ENCODE data around the gene ADI1. TPM values are rescaled to one million over a fixed set of nuclear protein-coding genes. Genes with fewer than 3 reads are reported as not detected.

The ADI1 gene
- total and polyA plus RNA-seq, 2 of the 8 experiments (the other 6 are each of a cell fraction or from before 2014, with no cell fraction given), result 12.2 to 40.2 TPM

DNA sequence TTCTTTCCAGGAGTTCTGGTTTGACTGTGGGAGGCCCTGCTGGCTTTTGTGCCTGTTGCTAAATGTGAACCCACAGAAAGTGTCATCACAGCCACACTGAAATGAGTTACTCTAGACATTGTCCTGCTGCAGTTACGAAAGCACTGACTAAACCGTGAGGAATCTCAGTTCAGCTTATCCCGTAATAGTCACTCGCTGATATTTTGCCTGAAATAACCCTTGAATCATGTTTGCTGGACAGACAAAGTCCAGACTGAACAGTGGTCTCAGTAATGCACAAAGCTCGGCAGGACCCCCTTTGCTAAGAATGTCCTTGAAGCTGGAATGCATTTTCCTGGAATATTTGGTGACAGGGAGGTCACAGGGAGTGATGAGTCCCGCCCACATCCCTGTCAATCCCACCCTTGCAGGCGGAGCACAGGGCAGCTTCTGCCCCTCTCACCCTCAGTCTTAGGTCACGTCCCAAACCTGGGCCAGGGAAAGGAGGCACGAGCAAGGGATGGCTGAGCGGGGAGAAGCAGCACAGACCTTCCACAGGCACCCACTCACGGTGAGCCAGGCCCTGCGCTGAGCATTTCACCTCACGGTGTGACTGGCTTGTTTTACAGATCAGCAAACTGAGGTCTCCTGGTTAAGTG is 53.4 kb downstream of the ADI1 start:
- no peaks in the 10 kb centered on the region for H3K23me2 ChIP-seq (ENCODE audit: low read depth, low read length)
- H3K27ac ChIP-seq (ENCODE audit: low read depth, low read length), result no peak overlapping the region
- no peak overlapping the region for H2BK20ac ChIP-seq (ENCODE audit: low read length)
- H3K79me2 ChIP-seq (ENCODE audit: control insufficient read depth in 1 of 2, insufficient read depth in 2 of 2, low read length in 2 of 2), result no peaks in the 10 kb centered on the region
- CTCF ChIA-PET (ENCODE audit: partially characterized antibody), result interaction anchor here (0.8 to 12.1 kb wide), 5 partner anchors 8 to 186 kb away, joined by 3 to 152 read pairs (median 4); no protein-coding TSS in a partner anchor
- no peak overlapping the region for H2BK120ac ChIP-seq (replicated peaks; ENCODE audit: low read depth, low read length)
- WGBS, 2 experiments (ENCODE audit: extremely low coverage in 1 of 2, insufficient coverage in 1 of 2, insufficient read length in 1 of 2, insufficient replicate concordance in 2 of 2, low coverage in 1 of 2, low lambda C conversion rate in 2 of 2, missing lambda C conversion rate in 1 of 2), result 88% methylated on average over 13 of the region's 13 CpGs; no CpG with 5 or more reads in 1 of the 2 experiments
- H4K5ac ChIP-seq (ENCODE audit: insufficient read length, low read depth, low read length), result no peak overlapping the region
- H3K4ac ChIP-seq (replicated peaks; ENCODE audit: insufficient read length, low read depth, low read length), result no peak overlapping the region
- no peak overlapping the region for H3K4me3 ChIP-seq (ENCODE audit: extremely low read depth in 1 of 4, insufficient read depth in 2 of 4, low read depth in 3 of 4, low read length in 4 of 4)
- no peaks in the 10 kb centered on the region for H3K79me1 ChIP-seq (ENCODE audit: low read depth, low read length)
- POLR2A ChIA-PET (ENCODE audit: partially characterized antibody), result interaction anchor here (0.6 to 1.7 kb wide), 2 partner anchors 7 to 64 kb away, joined by 3 read pairs; no protein-coding TSS in a partner anchor
- no peak overlapping the region for H2BK12ac ChIP-seq (ENCODE audit: low read depth, low read length)
- no peak overlapping the region for H2BK15ac ChIP-seq (ENCODE audit: low read length)
- H4K91ac ChIP-seq (replicated peaks; ENCODE audit: insufficient read length, low read length), result no peak overlapping the region
- no peak overlapping the region for H3K56ac ChIP-seq (replicated peaks; ENCODE audit: insufficient read length, low read depth, low read length)
- H2AFZ ChIP-seq (ENCODE audit: low read length), result no peak overlapping the region
- H2AK5ac ChIP-seq (ENCODE audit: low read depth, low read length), result no peak overlapping the region
- H4K20me1 ChIP-seq (replicated peaks in 1 of 2; ENCODE audit: control insufficient read depth in 1 of 2, insufficient read depth in 2 of 2, low read length in 2 of 2), result no peaks in the 10 kb centered on the region
- no peak overlapping the region for H3K4me2 ChIP-seq (ENCODE audit: insufficient read depth in 1 of 2, low read depth in 2 of 2, low read length in 2 of 2)
- H3K27me3 ChIP-seq (replicated peaks in 1 of 4; ENCODE audit: control insufficient read depth in 3 of 4, extremely low read depth in 1 of 4, insufficient read depth in 3 of 4, low read length in 3 of 4), result no peaks in the 10 kb centered on the region
- peaks cover 5 to 10% (median 9%) of the 10 kb centered on the region in 4 experiments; a peak in 6 of 7 replicates for H3K4me1 ChIP-seq (replicated peaks in 1 of 4; ENCODE audit: control insufficient read depth in 3 of 4, insufficient read depth in 4 of 4, low read length in 3 of 4)
- no peak overlapping the region for H4K8ac ChIP-seq (ENCODE audit: extremely low read depth, insufficient read depth, low read length)
- H2BK5ac ChIP-seq (ENCODE audit: low read depth, low read length), result no peak overlapping the region
- H3K14ac ChIP-seq (ENCODE audit: insufficient read length), result no peak overlapping the region
- H3K36me3 ChIP-seq (ENCODE audit: control insufficient read depth in 2 of 4, insufficient read depth in 4 of 4, low read length in 3 of 4), result peaks cover 0 to 7% (median 1%) of the 10 kb centered on the region in 4 experiments; a peak in 5 of 8 replicates
- no peak overlapping the region for H3K23ac ChIP-seq (ENCODE audit: insufficient read length)
- no peaks in the 10 kb centered on the region for H3K9me3 ChIP-seq (ENCODE audit: insufficient read depth in 2 of 2, low read depth in 1 of 2, low read length in 1 of 2)
- DNase-seq (ENCODE audit: low read depth in 1 of 2, low spot score in 2 of 2) (no peak), FAIRE-seq (no peak)
- H3K18ac ChIP-seq (ENCODE audit: extremely low read depth, low read length), result no peak overlapping the region
- no peak overlapping the region for H3K9ac ChIP-seq (replicated peaks in 1 of 4; ENCODE audit: extremely low read depth in 1 of 4, low read depth in 3 of 4, low read length in 3 of 4)
- no peak for TF ChIP-seq BRCA1 (IDR thresholded peaks at IDR 0.05; ENCODE audit: low read depth, low read length)
- TF ChIP-seq SIN3A (conservative IDR thresholded peaks at IDR 0.05 in 1 of 2, IDR thresholded peaks at IDR 0.05 in 1 of 2; ENCODE audit: low read depth in 1 of 2, low read length in 2 of 2), result no peak

All from H1 (cell line).